Liver (tissue), 9 donors: ENCODE results near the gene BRCA1. TPM values are rescaled to one million over a fixed set of nuclear protein-coding genes. Genes with fewer than 3 reads are reported as not detected.

Experiments
- DNase-seq: peaks from one replicate; pipeline ENCODE4 v3.0.0-alpha.2; 2017; ENCODE audit warnings: low spot score
- H3K27ac ChIP-seq, 2 donors: one replicate each; pipeline ENCODE4 v1.7.0; 2013; ENCODE audit warnings: inconsistent platforms in 2 of 2, low read length in 2 of 2, control low read depth in 1 of 2, low read depth in 1 of 2, mild to moderate bottlenecking in 1 of 2
- H3K27me3 ChIP-seq, 4 donors: one replicate each; pipeline versions ENCODE4 v1.6.1 to v1.7.0; 2013; ENCODE audit warnings: low read length in 3 of 4, inconsistent platforms in 1 of 4, mild to moderate bottlenecking in 1 of 4, moderate library complexity in 1 of 4; ENCODE audit not compliant: control insufficient read depth in 4 of 4, insufficient read depth in 4 of 4
- H3K36me3 ChIP-seq, 4 donors: one replicate each; pipeline versions ENCODE4 v1.6.1 to v1.7.0; 2013; ENCODE audit warnings: low read length in 3 of 4, mild to moderate bottlenecking in 3 of 4, low read depth in 1 of 4, moderate library complexity in 1 of 4; ENCODE audit not compliant: control insufficient read depth in 4 of 4, insufficient read depth in 3 of 4
- H3K4me1 ChIP-seq, 4 donors: one replicate each; pipeline versions ENCODE4 v1.6.1 to v1.7.0; 2013; ENCODE audit warnings: low read length in 3 of 4, mild to moderate bottlenecking in 3 of 4, moderate library complexity in 1 of 4; ENCODE audit not compliant: control insufficient read depth in 4 of 4, insufficient read depth in 4 of 4
- H3K4me3 ChIP-seq, 3 donors: one replicate each; pipeline versions ENCODE4 v1.6.1 to v1.7.0; 2013; ENCODE audit warnings: low read length in 3 of 3, control low read depth in 1 of 3, low read depth in 1 of 3, mild to moderate bottlenecking in 1 of 3
- H3K9ac ChIP-seq, 2 donors: one replicate each; pipeline ENCODE4 v1.7.0; 2013; ENCODE audit warnings: low read length in 2 of 2, mild to moderate bottlenecking in 2 of 2, moderate library complexity in 2 of 2, control low read depth in 1 of 2, low read depth in 1 of 2
- H3K9me3 ChIP-seq, 4 donors: one replicate each; pipeline versions ENCODE4 v1.6.1 to v1.7.0; 2013; ENCODE audit warnings: low read length in 3 of 4; ENCODE audit not compliant: control insufficient read depth in 4 of 4
- ATF3 ChIP-seq: IDR thresholded peaks from 2 replicates; pipeline ENCODE4 v1.6.1; 2016; ENCODE audit warnings: antibody characterized with exemption
- CTCF ChIP-seq: fragments of 150-350 bp; IDR thresholded peaks from 2 replicates; pipeline ENCODE4 v1.5.1; 2017; ENCODE audit warnings: improper control_type of control experiment, low read depth, low read length; ENCODE audit not compliant: missing input control
- EGR1 ChIP-seq, 2 donors: IDR thresholded peaks; 2 replicates each; pipeline ENCODE4 v1.6.1; 2016 to 2018; ENCODE audit warnings: antibody characterized with exemption in 2 of 2, low read depth in 2 of 2
- FOXA1 ChIP-seq: IDR thresholded peaks from 2 replicates; pipeline ENCODE4 v1.6.1; 2016; ENCODE audit warnings: antibody characterized with exemption
- FOXA2 ChIP-seq: IDR thresholded peaks from 2 replicates; pipeline ENCODE4 v1.6.1; 2016; ENCODE audit warnings: antibody characterized with exemption
- GABPA ChIP-seq, 2 donors: IDR thresholded peaks in 1 of 2; conservative IDR thresholded peaks in 1 of 2; 2 replicates each; pipeline ENCODE4 v1.6.1; 2016; ENCODE audit warnings: antibody characterized with exemption in 2 of 2, mild to moderate bottlenecking in 1 of 2, moderate library complexity in 1 of 2
- HNF4A ChIP-seq, 2 donors: conservative IDR thresholded peaks; 2 replicates each; pipeline ENCODE4 v1.6.1; 2016; ENCODE audit warnings: antibody characterized with exemption in 2 of 2, mild to moderate bottlenecking in 2 of 2
- HNF4G ChIP-seq: IDR thresholded peaks from 2 replicates; pipeline ENCODE4 v1.6.1; 2016; ENCODE audit warnings: antibody characterized with exemption
- JUND ChIP-seq, 2 donors: IDR thresholded peaks; 2 replicates each; pipeline ENCODE4 v1.6.1; 2016; ENCODE audit warnings: antibody characterized with exemption in 2 of 2
- MAX ChIP-seq: IDR thresholded peaks from 2 replicates; pipeline ENCODE4 v1.6.1; 2016; ENCODE audit warnings: antibody characterized with exemption
- NR2F2 ChIP-seq: IDR thresholded peaks from 2 replicates; pipeline ENCODE4 v1.6.1; 2016; ENCODE audit warnings: antibody characterized with exemption
- RAD21 ChIP-seq, 2 donors: IDR thresholded peaks; 2 replicates each; pipeline ENCODE4 v1.6.1; 2016; ENCODE audit warnings: antibody characterized with exemption in 2 of 2, mild to moderate bottlenecking in 2 of 2
- RXRA ChIP-seq, 2 donors: IDR thresholded peaks; 2 replicates each; pipeline ENCODE4 v1.6.1; 2017 to 2018; ENCODE audit warnings: antibody characterized with exemption in 2 of 2, mild to moderate bottlenecking in 1 of 2
- SP1 ChIP-seq: IDR thresholded peaks from 2 replicates; pipeline ENCODE4 v1.6.1; 2018; ENCODE audit warnings: antibody characterized with exemption, mild to moderate bottlenecking
- YY1 ChIP-seq: IDR thresholded peaks from 2 replicates; pipeline ENCODE4 v1.6.1; 2016; ENCODE audit warnings: antibody characterized with exemption, mild to moderate bottlenecking
- WGBS: extraction: QIAGEN DNeasy Blood & Tissue Kit; methylation state at CpG from one replicate; pipeline ENCODE4 v1.1.7; 2013; 5-methylcytosine and 5-hydroxymethylcytosine counted together
- polyA plus RNA-seq, 2 donors: library from polyadenylated mRNA; stranded (reverse) in 1 of 2; unstranded in 1 of 2; fragments of 200-250 nt in 1 of 2; fragments of >200 nt in 1 of 2; fragmentation: Nextera tagmentation in 1 of 2; extraction: Ambion mirVana in 1 of 2; gene quantifications; one replicate each; pipeline versions ENCODE4 v1.2.1 to v1.2.3, GENCODE V29; 2013 to 2015
- total RNA-seq, 2 donors: library from RNA; depleted of rRNA; stranded (reverse); fragments of >200 nt; gene quantifications; one replicate each; pipeline ENCODE4 v1.2.3, GENCODE V29; 2014
- donor health status: healthy.
- donor health status: healthy.
- donor health status: healthy.
- donor health status: healthy.
- donor health status: healthy.

Gene BRCA1
- total and polyA plus RNA-seq, 4 donors, result 1.5 to 18.6 (median 12.8) TPM

GRCh38 chr17:43018008-43018853, 106.9 kb downstream of the BRCA1 start:
- Histone ChIP-seq H3K9me3 (no peaks in the 10 kb centered on the region), H3K4me3 (no peak overlapping the region), H3K27me3 (no peaks in the 10 kb centered on the region), H3K9ac (no peak overlapping the region), H3K36me3 (peaks cover 0 to 21% (median 6%) of the 10 kb centered on the region in 4 donors), H3K4me1 (peaks cover 6 to 27% (median 15%) of the 10 kb centered on the region in 4 donors), H3K27ac (no peak overlapping the region)
- DNase-seq, result no peak
- TF ChIP-seq RXRA (IDR thresholded peaks at IDR 0.05) (no peak), ATF3 (no peak), YY1 (no peak)
- WGBS, result 82% methylated on average over 19 of the region's 19 CpGs

- no peaks in the 10 kb centered on the region for H3K27me3 ChIP-seq
- H3K36me3 ChIP-seq, result peaks cover 0 to 28% (median 10%) of the 10 kb centered on the region in 4 donors
- peak overlapping the region in 1 of 2 donors; percentile 29 for H3K27ac ChIP-seq
- no peaks in the 10 kb centered on the region for H3K9me3 ChIP-seq
- no peak overlapping the region for H3K4me3 ChIP-seq
- 96% methylated on average over 7 of the region's 7 CpGs for WGBS
- DNase-seq, result no peak
- peaks cover 3 to 19% (median 12%) of the 10 kb centered on the region in 4 donors for H3K4me1 ChIP-seq
- no peak overlapping the region for H3K9ac ChIP-seq
- no peak for TF ChIP-seq RXRA (IDR thresholded peaks at IDR 0.05)
- no peak for TF ChIP-seq HNF4A (conservative IDR thresholded peaks at IDR 0.05)
- no peak for TF ChIP-seq JUND (IDR thresholded peaks at IDR 0.05)
These were observed 108.9 kb downstream of the BRCA1 start for GRCh38 chr17:43016216-43016615.

- H3K4me3 ChIP-seq, result no peak overlapping the region
- no peak overlapping the region for H3K9ac ChIP-seq
- H3K36me3 ChIP-seq, result peaks cover 0 to 28% (median 10%) of the 10 kb centered on the region in 4 donors
- no peak for DNase-seq
- H3K4me1 ChIP-seq, result peaks cover 0 to 19% (median 11%) of the 10 kb centered on the region in 4 donors
- peak; percentile 97 for TF ChIP-seq NR2F2
- TF ChIP-seq SP1, result peak; percentile 45
- peak; percentile 59 to 61 for TF ChIP-seq RXRA (IDR thresholded peaks at IDR 0.05)
- no peak for TF ChIP-seq RAD21 (IDR thresholded peaks at IDR 0.05)
- H3K27ac ChIP-seq, result peak overlapping the region; percentile 18 to 55
- 75% methylated on average over 9 of the region's 9 CpGs for WGBS
- no peaks in the 10 kb centered on the region for H3K9me3 ChIP-seq
- no peaks in the 10 kb centered on the region for H3K27me3 ChIP-seq
These were observed 109.6 kb downstream of the BRCA1 start for GRCh38 chr17:43015579-43015978.

GRCh38 chr17:43014649-43015542, 110.3 kb downstream of the BRCA1 start:
- DNase-seq, result no peak
- Histone ChIP-seq H3K4me3 (no peak overlapping the region), H3K9ac (no peak overlapping the region), H3K9me3 (no peaks in the 10 kb centered on the region), H3K4me1 (peaks cover 0 to 17% (median 11%) of the 10 kb centered on the region in 4 donors), H3K27me3 (no peaks in the 10 kb centered on the region), H3K27ac (peak overlapping the region; percentile 18 to 55), H3K36me3 (peaks cover 0 to 28% (median 10%) of the 10 kb centered on the region in 4 donors)
- 83% methylated on average over 8 of the region's 8 CpGs for WGBS
- TF ChIP-seq JUND (IDR thresholded peaks at IDR 0.05), result no peak
- no peak for TF ChIP-seq YY1
- TF ChIP-seq NR2F2, result no peak
- TF ChIP-seq FOXA2, result no peak
- no peak for TF ChIP-seq MAX
- no peak for TF ChIP-seq HNF4A (conservative IDR thresholded peaks at IDR 0.05)
- TF ChIP-seq CTCF, result no peak
- no peak for TF ChIP-seq EGR1 (IDR thresholded peaks at IDR 0.05; ENCODE audit: low read depth in 2 of 2)
- TF ChIP-seq RXRA (IDR thresholded peaks at IDR 0.05), result no peak
- TF ChIP-seq HNF4G, result no peak
- TF ChIP-seq FOXA1, result no peak
- TF ChIP-seq SP1, result no peak
- no peak for TF ChIP-seq RAD21 (IDR thresholded peaks at IDR 0.05)
- no peak for TF ChIP-seq GABPA (IDR thresholded peaks at IDR 0.05 in 1 of 2, conservative IDR thresholded peaks at IDR 0.05 in 1 of 2)
